Amniotic stem cell (primary cell): ENCODE results near the gene INPP4A.

Experiments used
- DNase-seq: peaks from one replicate; lab custom pipeline; 2025; lab: John Stamatoyannopoulos, UW

The INPP4A gene

GRCh38 chr2:98564541-98565132 is 120.0 kb downstream of the INPP4A start:
- no peak for DNase-seq

GRCh38 chr2:98565286-98565860 is 120.7 kb downstream of the INPP4A start:
- no peak for DNase-seq

- no peak for DNase-seq
These were observed 121.3 kb downstream of the INPP4A start for GRCh38 chr2:98565941-98566340.

GRCh38 chr2:98568161-98568956 is 123.7 kb downstream of the INPP4A start:
- peak; percentile 3 for DNase-seq

GRCh38 chr2:98569197-98569793 is 124.6 kb downstream of the INPP4A start:
- DNase-seq: no peak

- no peak for DNase-seq
These were observed 125.3 kb downstream of the INPP4A start for GRCh38 chr2:98569915-98570314.

- DNase-seq: no peak
These were observed 125.7 kb downstream of the INPP4A start for GRCh38 chr2:98570356-98570755.

GRCh38 chr2:98571121-98571701 is 126.6 kb downstream of the INPP4A start:
- DNase-seq: no peak

- DNase-seq: no peak
These were observed 127.1 kb downstream of the INPP4A start for GRCh38 chr2:98571796-98572195.

- DNase-seq: no peak
These were observed 127.6 kb downstream of the INPP4A start for GRCh38 chr2:98572211-98572610.

GRCh38 chr2:98572676-98573075 is 128.0 kb downstream of the INPP4A start:
- no peak for DNase-seq

GRCh38 chr2:98573426-98573825 is 128.8 kb downstream of the INPP4A start:
- DNase-seq: no peak

- no peak for DNase-seq
These were observed 132.1 kb downstream of the INPP4A start for GRCh38 chr2:98576666-98577312.

- DNase-seq: no peak
These were observed 132.7 kb downstream of the INPP4A start for GRCh38 chr2:98577313-98577712.

- no peak for DNase-seq
These were observed 133.6 kb downstream of the INPP4A start for GRCh38 chr2:98578231-98578630.

GRCh38 chr2:98579926-98580325 is 135.3 kb downstream of the INPP4A start:
- DNase-seq: no peak

GRCh38 chr2:98580656-98581284 is 136.1 kb downstream of the INPP4A start:
- no peak for DNase-seq

- DNase-seq: no peak
These were observed 137.9 kb downstream of the INPP4A start for GRCh38 chr2:98582523-98582922.

GRCh38 chr2:98583276-98583675 is 138.6 kb downstream of the INPP4A start:
- DNase-seq: no peak

GRCh38 chr2:98583816-98584618 is 139.4 kb downstream of the INPP4A start:
- no peak for DNase-seq

- DNase-seq: no peak
These were observed 140.7 kb downstream of the INPP4A start for GRCh38 chr2:98585386-98585785.
